Renal cortex interstitium (tissue), 11 donors: ENCODE data around the gene MAGIX. TPM values are rescaled to one million over a fixed set of nuclear protein-coding genes. Genes with fewer than 3 reads are reported as not detected.
A peak's percentile ranks its signal among the peaks of the same experiment; 100 is the strongest.

Experiments
- DNase-seq, 11 donors: peaks; one replicate each; pipeline ENCODE4 v3.0.0-alpha.2; 2013; ENCODE audit warnings: low read depth in 9 of 11, low spot score in 4 of 11; ENCODE audit errors: extremely low read depth in 1 of 11
- polyA plus RNA-seq, 3 donors: library from polyadenylated mRNA; unstranded; fragments of 120-200 nt; gene quantifications; one replicate each; pipeline ENCODE4 v1.2.1, GENCODE V29; 2013; ENCODE audit not compliant: insufficient read length in 3 of 3

Gene MAGIX
- polyA plus RNA-seq, 3 donors: 2.7 to 6.9 (median 5.5) TPM

DNA sequence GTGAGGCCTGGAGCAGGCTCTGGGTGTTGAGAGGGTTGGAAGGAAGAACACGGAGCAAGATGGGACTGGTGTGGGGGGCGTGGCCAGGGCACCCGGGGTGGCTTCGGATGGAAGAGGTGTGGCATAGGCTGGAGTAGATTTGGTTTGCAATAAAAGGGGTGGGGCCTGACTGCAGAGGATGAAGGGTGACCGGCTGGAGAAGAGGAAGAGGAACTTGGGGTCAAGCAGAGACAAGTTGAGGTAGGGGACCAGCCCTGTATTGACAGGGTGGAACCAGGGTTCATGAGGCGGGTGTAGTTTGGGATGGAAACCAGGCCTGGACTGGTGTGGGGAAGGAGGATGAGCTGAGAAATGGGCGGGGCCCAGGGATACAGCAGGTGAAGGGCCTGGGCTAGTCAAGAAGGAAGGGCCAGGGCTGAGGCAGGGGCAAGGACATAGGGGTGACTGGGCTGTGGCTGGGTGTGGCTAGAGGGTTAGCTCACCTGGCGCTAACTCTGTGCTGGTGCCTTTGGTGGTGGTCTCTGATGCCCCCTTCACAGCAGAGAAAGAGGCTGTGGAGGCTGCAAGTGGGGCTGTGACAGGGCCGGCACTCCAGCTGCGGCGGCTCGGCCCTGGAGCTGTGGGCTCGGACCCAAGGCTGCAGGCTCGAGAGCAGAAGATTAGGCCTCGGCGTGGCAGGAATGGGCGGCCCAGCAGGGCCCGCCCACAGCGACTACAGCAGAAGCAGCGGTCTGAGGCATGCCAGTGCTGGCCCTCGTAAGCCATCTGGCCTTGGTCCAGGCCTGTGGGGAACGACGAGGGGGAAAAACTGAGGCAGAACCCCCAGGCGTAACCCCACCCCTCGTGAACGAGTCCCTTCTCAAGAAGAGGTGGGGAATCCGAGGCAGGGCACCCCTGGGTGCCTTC, 14.1 kb downstream of the MAGIX start:
- DNase-seq: no peak

GRCh38 chrX:49177338-49177833, 14.8 kb downstream of the MAGIX start:
- DNase-seq: no peak

GRCh38 chrX:49177873-49178480, 15.4 kb downstream of the MAGIX start:
- no peak for DNase-seq

- no peak for DNase-seq
These were observed 16.0 kb downstream of the MAGIX start for GRCh38 chrX:49178537-49178936.

DNA sequence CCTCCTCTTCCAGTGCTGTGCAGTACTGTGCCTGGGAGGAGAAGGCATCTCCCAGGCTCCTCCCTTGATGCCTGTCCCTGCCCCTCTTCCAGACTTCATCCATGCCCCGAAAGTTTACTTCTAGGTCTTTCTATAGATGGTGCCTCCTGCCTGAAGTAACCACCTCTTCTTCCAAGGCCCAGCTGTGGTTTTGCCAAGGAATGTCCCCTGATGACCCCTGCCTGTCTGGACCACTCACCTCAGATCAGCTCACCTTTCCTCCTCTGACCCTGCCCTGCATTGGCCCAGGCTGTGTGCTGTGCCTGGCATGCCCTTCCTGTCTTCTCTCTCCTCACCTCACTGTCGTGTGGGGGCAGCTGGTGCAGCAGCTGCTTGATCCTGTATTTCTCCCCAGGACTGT, 16.8 kb downstream of the MAGIX start:
- no peak for DNase-seq

GRCh38 chrX:49183701-49184281, 21.2 kb downstream of the MAGIX start:
- no peak for DNase-seq

- DNase-seq: peak in 8 of 11 donors; percentile 67 to 84 (median 78)
These were observed 22.0 kb downstream of the MAGIX start for GRCh38 chrX:49184294-49185281.

- no peak for DNase-seq
These were observed 23.8 kb downstream of the MAGIX start, which contains the start of gene PRICKLE3 for GRCh38 chrX:49186125-49187027. PRICKLE3 (minus strand) TSS chrX:49186373; CDS start chrX:49186297, 76 bp downstream.

DNA sequence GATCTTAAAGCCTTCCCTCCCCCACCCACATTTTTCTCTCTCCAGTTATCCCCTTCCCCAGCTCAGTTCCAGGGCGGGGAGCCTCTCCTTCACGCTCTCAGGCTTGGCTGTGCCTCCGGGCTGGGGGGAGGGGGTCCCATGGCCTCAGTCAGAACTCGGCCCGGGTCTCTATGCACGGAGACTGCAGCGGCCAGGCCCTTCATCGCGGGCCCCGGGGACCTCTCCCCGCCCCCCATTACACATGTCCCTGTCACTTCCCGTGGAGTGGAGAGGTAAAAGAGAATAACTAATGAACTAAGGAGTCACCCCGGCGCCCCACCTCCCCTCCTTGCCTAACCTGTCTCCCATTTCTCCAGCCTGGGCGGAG, 24.5 kb downstream of the MAGIX start:
- no peak for DNase-seq

GRCh38 chrX:49187526-49187925, 25.0 kb downstream of the MAGIX start:
- DNase-seq: no peak

DNA sequence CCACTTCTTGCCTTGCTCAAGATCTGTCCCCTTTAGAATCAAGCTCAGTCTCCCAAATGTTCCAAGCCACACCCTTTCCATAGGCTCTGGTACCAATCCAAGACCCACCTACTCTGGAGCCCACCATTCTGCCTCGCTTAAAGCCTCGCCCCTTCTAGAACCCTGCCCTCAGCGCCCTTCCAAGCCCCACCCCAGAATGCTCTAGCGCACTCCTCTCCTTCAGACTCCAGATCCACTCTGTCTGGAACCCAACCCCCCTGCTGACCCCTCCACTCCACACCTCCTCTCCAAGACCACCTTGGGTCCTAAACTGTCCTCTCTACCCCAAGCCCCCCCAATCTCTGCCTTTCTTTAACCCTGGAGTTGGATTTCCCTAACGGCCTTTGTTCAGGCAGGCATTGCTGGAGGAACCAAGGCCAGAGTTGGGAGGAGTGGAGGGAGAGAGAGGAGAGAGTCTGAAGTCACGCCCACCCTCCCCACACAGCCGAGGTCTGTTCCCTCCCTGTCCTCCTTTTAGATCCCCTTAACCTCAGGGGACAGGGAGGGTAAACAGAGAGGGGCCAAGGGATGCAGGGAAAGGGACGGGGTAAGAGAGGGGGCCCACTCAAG, 26.0 kb downstream of the MAGIX start:
- no peak for DNase-seq

GRCh38 chrX:49189606-49190005, 27.0 kb downstream of the MAGIX start:
- DNase-seq: no peak

DNA sequence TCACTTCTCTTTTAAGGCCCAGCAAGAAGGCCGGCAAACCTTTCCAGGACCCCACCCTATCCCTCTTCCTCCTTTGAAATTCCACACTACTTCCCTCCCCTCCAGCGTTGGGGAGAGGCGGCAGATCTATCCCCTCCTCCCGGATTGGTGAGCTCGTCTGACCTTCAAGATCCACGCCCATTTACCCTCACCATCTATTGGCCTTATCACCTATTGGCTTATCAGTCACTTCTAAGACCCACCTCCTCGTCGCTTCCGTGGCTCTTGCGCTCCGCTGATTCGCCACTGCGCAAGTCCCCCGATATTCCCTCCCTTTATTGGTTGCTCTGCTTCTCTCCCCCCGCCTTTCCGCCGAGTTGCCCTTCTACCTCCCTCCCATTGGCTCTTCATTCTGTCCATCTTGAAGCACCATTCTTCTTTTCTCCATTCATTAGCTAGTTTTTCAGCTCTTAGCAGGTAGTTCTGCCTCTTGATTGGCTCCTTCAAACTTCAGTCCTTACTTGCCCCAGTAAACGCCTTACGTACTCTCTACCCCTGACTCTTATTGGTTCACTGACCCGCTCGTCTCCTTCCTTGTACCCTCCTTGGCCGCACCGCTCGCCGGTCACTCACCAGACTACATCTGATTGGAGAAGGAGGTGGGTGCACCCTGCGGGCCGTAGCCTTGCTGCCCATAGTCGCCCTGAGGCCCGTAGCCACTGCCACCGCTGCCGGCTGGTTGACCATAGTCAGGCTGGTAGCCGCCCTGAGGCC, 28.4 kb downstream of the MAGIX start:
- peak; percentile 80 to 97 (median 90) for DNase-seq

GRCh38 chrX:49191574-49192011, 29.0 kb downstream of the MAGIX start:
- no peak for DNase-seq

GRCh38 chrX:49192722-49193328, 30.3 kb downstream of the MAGIX start:
- DNase-seq: no peak

DNA sequence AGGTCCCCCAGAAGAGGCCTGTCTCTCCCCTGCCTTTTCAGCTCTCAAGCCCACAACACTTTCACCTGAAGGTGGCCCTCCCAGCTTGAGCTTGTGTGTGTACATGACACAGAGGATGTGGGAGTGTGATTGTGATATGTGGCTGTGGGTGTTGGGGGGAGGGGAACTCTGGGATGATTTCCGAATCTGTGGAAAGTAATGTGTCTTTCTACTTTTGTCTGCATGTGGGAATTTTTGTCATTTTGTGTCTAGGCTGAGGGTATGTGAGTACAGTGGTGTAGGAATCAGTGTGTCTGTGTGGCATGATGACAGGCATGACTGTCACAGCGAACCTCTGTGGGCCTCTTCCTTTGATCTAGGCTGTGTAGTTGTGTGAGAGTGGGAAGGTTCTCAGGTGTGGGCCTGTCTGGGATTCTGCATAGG, 31.0 kb downstream of the MAGIX start:
- DNase-seq: no peak
